Measurements from ENCODE around the gene PDCD4.

PDCD4 gene

GRCh38 chr10:110825508-110825907 lies 46.2 kb upstream of the PDCD4 start:
- no peak overlapping the region for H3K4me3 ChIP-seq (ENCODE audit: low read length)
- WGBS (ENCODE audit: extremely low coverage, insufficient coverage, low lambda C conversion rate): no CpG with 5 or more reads among the region's 1 CpG
- H3K4ac ChIP-seq (ENCODE audit: low read depth, low read length): no peak overlapping the region
- H2BK15ac ChIP-seq (replicated peaks; ENCODE audit: low read depth): no peak overlapping the region
- H3K79me2 ChIP-seq (ENCODE audit: control insufficient read depth, insufficient read depth, low read length): no peaks in the 10 kb centered on the region
- H3K27ac ChIP-seq (ENCODE audit: low read depth, low read length): no peak overlapping the region
- DNase-seq: no peak
- H2BK5ac ChIP-seq (ENCODE audit: low read length): no peak overlapping the region
- no peak overlapping the region for H4K8ac ChIP-seq (ENCODE audit: low read depth, low read length)
- no peaks in the 10 kb centered on the region for H3K36me3 ChIP-seq (ENCODE audit: control insufficient read depth, insufficient read depth, low read length)
- H3K56ac ChIP-seq (ENCODE audit: low read length): no peak overlapping the region
- H3K4me1 ChIP-seq (ENCODE audit: control insufficient read depth, low read depth, low read length): peaks cover 6% of the 10 kb centered on the region
- no peak overlapping the region for H2BK120ac ChIP-seq (ENCODE audit: low read depth, low read length)
- H2AK5ac ChIP-seq (ENCODE audit: low read length): no peak overlapping the region
- no peak overlapping the region for H4K5ac ChIP-seq (ENCODE audit: low read length)
- H3K79me1 ChIP-seq (ENCODE audit: low read length): no peaks in the 10 kb centered on the region
- H3K27me3 ChIP-seq (ENCODE audit: insufficient read depth, low read length, poor library complexity): no peaks in the 10 kb centered on the region
- no peak overlapping the region for H3K23ac ChIP-seq (ENCODE audit: low read length)
- no peak overlapping the region for H3K9ac ChIP-seq (ENCODE audit: low read length)
- H3K4me2 ChIP-seq (ENCODE audit: low read length): no peak overlapping the region
- H3K18ac ChIP-seq (ENCODE audit: low read length): no peak overlapping the region

GRCh38 chr10:110827410-110827809 lies 44.3 kb upstream of the PDCD4 start:
- no peak overlapping the region for H3K27ac ChIP-seq (ENCODE audit: low read depth, low read length)
- no peak for DNase-seq
- no peak overlapping the region for H2BK120ac ChIP-seq (ENCODE audit: low read depth, low read length)
- no peaks in the 10 kb centered on the region for H3K27me3 ChIP-seq (ENCODE audit: insufficient read depth, low read length, poor library complexity)
- no peak overlapping the region for H3K23ac ChIP-seq (ENCODE audit: low read length)
- no peaks in the 10 kb centered on the region for H3K36me3 ChIP-seq (ENCODE audit: control insufficient read depth, insufficient read depth, low read length)
- no peak overlapping the region for H4K8ac ChIP-seq (ENCODE audit: low read depth, low read length)
- WGBS (ENCODE audit: extremely low coverage, insufficient coverage, low lambda C conversion rate): no CpG with 5 or more reads among the region's 4 CpGs
- H4K5ac ChIP-seq (ENCODE audit: low read length): no peak overlapping the region
- no peaks in the 10 kb centered on the region for H3K79me2 ChIP-seq (ENCODE audit: control insufficient read depth, insufficient read depth, low read length)
- H2BK5ac ChIP-seq (ENCODE audit: low read length): no peak overlapping the region
- H3K4me2 ChIP-seq (ENCODE audit: low read length): no peak overlapping the region
- H3K4me1 ChIP-seq (ENCODE audit: control insufficient read depth, low read depth, low read length): peaks cover 6% of the 10 kb centered on the region
- H3K9ac ChIP-seq (ENCODE audit: low read length): no peak overlapping the region
- H2BK15ac ChIP-seq (replicated peaks; ENCODE audit: low read depth): no peak overlapping the region
- H3K18ac ChIP-seq (ENCODE audit: low read length): no peak overlapping the region
- H3K4ac ChIP-seq (ENCODE audit: low read depth, low read length): no peak overlapping the region
- H3K79me1 ChIP-seq (ENCODE audit: low read length): no peaks in the 10 kb centered on the region
- H3K4me3 ChIP-seq (ENCODE audit: low read length): no peak overlapping the region
- H2AK5ac ChIP-seq (ENCODE audit: low read length): no peak overlapping the region
- no peak overlapping the region for H3K56ac ChIP-seq (ENCODE audit: low read length)

- Histone ChIP-seq H3K9ac (ENCODE audit: low read length) (no peak overlapping the region), H3K4me2 (ENCODE audit: low read length) (no peak overlapping the region), H3K79me2 (ENCODE audit: control insufficient read depth, insufficient read depth, low read length) (no peaks in the 10 kb centered on the region), H4K8ac (ENCODE audit: low read depth, low read length) (no peak overlapping the region), H2BK15ac (replicated peaks; ENCODE audit: low read depth) (no peak overlapping the region), H3K4me3 (ENCODE audit: low read length) (no peak overlapping the region), H4K5ac (ENCODE audit: low read length) (no peak overlapping the region), H3K23ac (ENCODE audit: low read length) (no peak overlapping the region), H3K36me3 (ENCODE audit: control insufficient read depth, insufficient read depth, low read length) (no peaks in the 10 kb centered on the region), H3K18ac (ENCODE audit: low read length) (no peak overlapping the region), H3K27ac (ENCODE audit: low read depth, low read length) (no peak overlapping the region), H3K27me3 (ENCODE audit: insufficient read depth, low read length, poor library complexity) (no peaks in the 10 kb centered on the region), H3K4ac (ENCODE audit: low read depth, low read length) (no peak overlapping the region), H3K4me1 (ENCODE audit: control insufficient read depth, low read depth, low read length) (peaks cover 4% of the 10 kb centered on the region), H3K79me1 (ENCODE audit: low read length) (no peaks in the 10 kb centered on the region), H3K56ac (ENCODE audit: low read length) (no peak overlapping the region), H2BK120ac (ENCODE audit: low read depth, low read length) (no peak overlapping the region), H2BK5ac (ENCODE audit: low read length) (no peak overlapping the region), H2AK5ac (ENCODE audit: low read length) (no peak overlapping the region)
- WGBS (ENCODE audit: extremely low coverage, insufficient coverage, low lambda C conversion rate): no CpG with 5 or more reads among the region's 8 CpGs
- no peak for DNase-seq
Measured at GRCh38 chr10:110827875-110828274, 43.9 kb upstream of the PDCD4 start.

GRCh38 chr10:110828525-110828924 lies 43.2 kb upstream of the PDCD4 start:
- Histone ChIP-seq H3K4me3 (ENCODE audit: low read length) (no peak overlapping the region), H2BK15ac (replicated peaks; ENCODE audit: low read depth) (no peak overlapping the region), H2BK120ac (ENCODE audit: low read depth, low read length) (no peak overlapping the region), H3K23ac (ENCODE audit: low read length) (no peak overlapping the region), H3K4ac (ENCODE audit: low read depth, low read length) (no peak overlapping the region), H3K18ac (ENCODE audit: low read length) (no peak overlapping the region), H2AK5ac (ENCODE audit: low read length) (no peak overlapping the region), H3K36me3 (ENCODE audit: control insufficient read depth, insufficient read depth, low read length) (no peaks in the 10 kb centered on the region), H3K27me3 (ENCODE audit: insufficient read depth, low read length, poor library complexity) (no peaks in the 10 kb centered on the region), H3K56ac (ENCODE audit: low read length) (no peak overlapping the region), H3K4me2 (ENCODE audit: low read length) (no peak overlapping the region), H3K79me2 (ENCODE audit: control insufficient read depth, insufficient read depth, low read length) (no peaks in the 10 kb centered on the region), H3K4me1 (ENCODE audit: control insufficient read depth, low read depth, low read length) (no peaks in the 10 kb centered on the region), H3K79me1 (ENCODE audit: low read length) (no peaks in the 10 kb centered on the region), H3K9ac (ENCODE audit: low read length) (no peak overlapping the region), H4K8ac (ENCODE audit: low read depth, low read length) (no peak overlapping the region), H4K5ac (ENCODE audit: low read length) (no peak overlapping the region), H3K27ac (ENCODE audit: low read depth, low read length) (no peak overlapping the region), H2BK5ac (ENCODE audit: low read length) (no peak overlapping the region)
- no peak for DNase-seq
- no CpG with 5 or more reads among the region's 2 CpGs for WGBS (ENCODE audit: extremely low coverage, insufficient coverage, low lambda C conversion rate)

- Histone ChIP-seq H3K4me3 (ENCODE audit: low read length) (no peak overlapping the region), H3K9ac (ENCODE audit: low read length) (no peak overlapping the region), H3K4me1 (ENCODE audit: control insufficient read depth, low read depth, low read length) (no peaks in the 10 kb centered on the region), H3K79me1 (ENCODE audit: low read length) (no peaks in the 10 kb centered on the region), H2BK15ac (replicated peaks; ENCODE audit: low read depth) (no peak overlapping the region), H3K4me2 (ENCODE audit: low read length) (no peak overlapping the region), H3K56ac (ENCODE audit: low read length) (no peak overlapping the region), H3K18ac (ENCODE audit: low read length) (no peak overlapping the region), H3K27ac (ENCODE audit: low read depth, low read length) (no peak overlapping the region), H4K8ac (ENCODE audit: low read depth, low read length) (no peak overlapping the region), H2AK5ac (ENCODE audit: low read length) (no peak overlapping the region), H3K79me2 (ENCODE audit: control insufficient read depth, insufficient read depth, low read length) (no peaks in the 10 kb centered on the region), H3K4ac (ENCODE audit: low read depth, low read length) (no peak overlapping the region), H2BK5ac (ENCODE audit: low read length) (no peak overlapping the region), H2BK120ac (ENCODE audit: low read depth, low read length) (no peak overlapping the region), H3K23ac (ENCODE audit: low read length) (no peak overlapping the region), H3K27me3 (ENCODE audit: insufficient read depth, low read length, poor library complexity) (no peaks in the 10 kb centered on the region), H4K5ac (ENCODE audit: low read length) (no peak overlapping the region), H3K36me3 (ENCODE audit: control insufficient read depth, insufficient read depth, low read length) (no peaks in the 10 kb centered on the region)
- no peak for DNase-seq
- no CpG with 5 or more reads among the region's 11 CpGs for WGBS (ENCODE audit: extremely low coverage, insufficient coverage, low lambda C conversion rate)
Measured at GRCh38 chr10:110829721-110830410, 41.9 kb upstream of the PDCD4 start.
